Measurements from ENCODE around the gene KRT2.

Gene KRT2

DNA sequence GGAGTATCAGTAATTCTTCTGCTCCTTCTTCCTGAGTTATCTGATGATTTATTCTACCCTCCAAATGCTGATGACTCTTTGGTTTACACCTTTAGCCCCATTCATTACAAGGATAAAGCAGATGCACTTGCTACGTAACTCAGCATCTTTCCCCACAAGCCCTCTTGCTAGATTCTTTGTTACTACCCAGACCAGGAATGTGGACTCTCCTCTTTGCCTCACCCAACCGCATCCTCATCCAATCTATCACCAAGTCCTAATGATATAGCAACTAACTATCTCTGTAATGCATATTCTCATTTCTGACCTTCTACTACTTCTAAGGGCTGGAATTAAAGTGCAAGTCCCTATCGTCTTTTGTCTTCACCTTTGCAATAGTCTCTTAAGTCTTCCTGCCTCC, 18.9 kb upstream of the KRT2 start:
- TF ChIP-seq, protein P1, sequence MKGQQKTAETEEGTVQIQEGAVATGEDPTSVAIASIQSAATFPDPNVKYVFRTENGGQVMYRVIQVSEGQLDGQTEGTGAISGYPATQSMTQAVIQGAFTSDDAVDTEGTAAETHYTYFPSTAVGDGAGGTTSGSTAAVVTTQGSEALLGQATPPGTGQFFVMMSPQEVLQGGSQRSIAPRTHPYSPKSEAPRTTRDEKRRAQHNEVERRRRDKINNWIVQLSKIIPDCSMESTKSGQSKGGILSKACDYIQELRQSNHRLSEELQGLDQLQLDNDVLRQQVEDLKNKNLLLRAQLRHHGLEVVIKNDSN (IDR thresholded peaks at IDR 0.05), result no peak
- TF ChIP-seq CEBPB (IDR thresholded peaks at IDR 0.05), result no peak
- no peak for TF ChIP-seq TAF1 (IDR thresholded peaks at IDR 0.05; ENCODE audit: low read depth)
- TF ChIP-seq, protein P2, sequence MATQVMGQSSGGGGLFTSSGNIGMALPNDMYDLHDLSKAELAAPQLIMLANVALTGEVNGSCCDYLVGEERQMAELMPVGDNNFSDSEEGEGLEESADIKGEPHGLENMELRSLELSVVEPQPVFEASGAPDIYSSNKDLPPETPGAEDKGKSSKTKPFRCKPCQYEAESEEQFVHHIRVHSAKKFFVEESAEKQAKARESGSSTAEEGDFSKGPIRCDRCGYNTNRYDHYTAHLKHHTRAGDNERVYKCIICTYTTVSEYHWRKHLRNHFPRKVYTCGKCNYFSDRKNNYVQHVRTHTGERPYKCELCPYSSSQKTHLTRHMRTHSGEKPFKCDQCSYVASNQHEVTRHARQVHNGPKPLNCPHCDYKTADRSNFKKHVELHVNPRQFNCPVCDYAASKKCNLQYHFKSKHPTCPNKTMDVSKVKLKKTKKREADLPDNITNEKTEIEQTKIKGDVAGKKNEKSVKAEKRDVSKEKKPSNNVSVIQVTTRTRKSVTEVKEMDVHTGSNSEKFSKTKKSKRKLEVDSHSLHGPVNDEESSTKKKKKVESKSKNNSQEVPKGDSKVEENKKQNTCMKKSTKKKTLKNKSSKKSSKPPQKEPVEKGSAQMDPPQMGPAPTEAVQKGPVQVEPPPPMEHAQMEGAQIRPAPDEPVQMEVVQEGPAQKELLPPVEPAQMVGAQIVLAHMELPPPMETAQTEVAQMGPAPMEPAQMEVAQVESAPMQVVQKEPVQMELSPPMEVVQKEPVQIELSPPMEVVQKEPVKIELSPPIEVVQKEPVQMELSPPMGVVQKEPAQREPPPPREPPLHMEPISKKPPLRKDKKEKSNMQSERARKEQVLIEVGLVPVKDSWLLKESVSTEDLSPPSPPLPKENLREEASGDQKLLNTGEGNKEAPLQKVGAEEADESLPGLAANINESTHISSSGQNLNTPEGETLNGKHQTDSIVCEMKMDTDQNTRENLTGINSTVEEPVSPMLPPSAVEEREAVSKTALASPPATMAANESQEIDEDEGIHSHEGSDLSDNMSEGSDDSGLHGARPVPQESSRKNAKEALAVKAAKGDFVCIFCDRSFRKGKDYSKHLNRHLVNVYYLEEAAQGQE (IDR thresholded peaks at IDR 0.05; ENCODE audit: low read depth), result no peak
- TF ChIP-seq TCF12 (IDR thresholded peaks at IDR 0.05; ENCODE audit: low read depth), result no peak

DNA sequence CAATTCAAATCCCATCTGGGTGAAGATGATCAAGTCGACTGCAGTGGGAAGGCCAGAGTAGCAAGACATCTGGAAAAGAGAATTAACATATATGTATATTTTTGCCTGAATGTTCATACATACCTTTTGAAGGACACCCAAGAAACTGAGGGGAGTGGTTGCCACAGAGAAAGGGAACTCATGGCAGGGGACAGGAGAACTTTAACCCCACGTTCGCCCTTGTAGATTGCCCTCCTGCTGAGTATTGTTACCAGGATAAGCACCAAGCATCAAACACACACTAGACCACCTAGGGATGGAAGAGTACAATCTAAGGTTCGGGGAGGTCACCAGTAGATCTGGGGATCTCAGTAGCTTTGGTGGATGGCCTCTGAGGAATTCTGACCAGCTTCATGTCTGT, 18.5 kb upstream of the KRT2 start:
- TF ChIP-seq, protein P2 (IDR thresholded peaks at IDR 0.05; ENCODE audit: low read depth), result no peak
- no peak for TF ChIP-seq TEAD4 (IDR thresholded peaks at IDR 0.05)
- TF ChIP-seq, protein P1 (IDR thresholded peaks at IDR 0.05), result no peak
- TF ChIP-seq CREB1 (IDR thresholded peaks at IDR 0.05; ENCODE audit: low read depth), result no peak
- TF ChIP-seq NFIC (IDR thresholded peaks at IDR 0.05), result no peak

DNA sequence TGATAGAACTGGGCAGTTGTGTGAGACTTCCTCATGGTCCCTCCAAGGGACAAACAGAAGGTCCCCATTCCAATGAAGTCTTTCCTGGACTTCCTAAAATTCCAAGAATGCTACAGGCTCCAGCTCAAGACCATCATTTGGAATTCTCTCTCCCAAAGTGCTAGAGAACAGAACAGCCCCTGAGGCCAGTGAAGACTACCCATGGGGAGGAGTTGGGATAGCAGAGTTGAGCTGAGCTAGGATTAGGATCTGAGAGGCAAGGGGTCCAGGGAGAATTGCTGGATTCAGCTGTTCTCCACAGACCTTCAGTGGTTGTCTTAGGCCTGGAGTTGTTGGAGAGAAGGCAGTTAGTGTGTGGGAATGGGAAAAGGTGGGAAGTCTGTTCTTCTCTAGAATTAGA, 17.4 kb upstream of the KRT2 start:
- TF ChIP-seq FOXM1 (IDR thresholded peaks at IDR 0.05; ENCODE audit: borderline replicate concordance, low read depth) (no peak), RAD21 (IDR thresholded peaks at IDR 0.05; ENCODE audit: low read depth) (no peak)

DNA sequence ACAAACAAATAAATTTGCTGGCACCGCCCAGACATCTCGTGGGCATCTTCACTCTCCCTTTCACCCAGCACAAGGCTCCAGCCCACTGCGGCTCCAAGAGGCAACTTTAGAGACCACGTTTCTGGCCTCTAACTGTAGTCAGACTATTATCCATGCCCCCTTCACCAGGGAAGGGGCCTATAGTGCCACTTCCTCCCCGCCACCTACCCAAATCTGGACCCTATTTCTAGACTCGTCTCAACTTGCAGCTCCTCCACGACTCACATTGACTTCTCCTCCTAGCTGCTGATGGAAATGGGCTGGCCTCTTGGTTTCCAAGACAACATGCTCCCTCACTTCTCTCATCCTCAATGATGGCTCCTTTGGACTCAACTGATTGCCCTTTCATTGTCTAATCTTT, 15.9 kb upstream of the KRT2 start:
- TF ChIP-seq FOXM1 (IDR thresholded peaks at IDR 0.05; ENCODE audit: borderline replicate concordance, low read depth), result no peak
- no peak for TF ChIP-seq RAD21 (IDR thresholded peaks at IDR 0.05; ENCODE audit: low read depth)
- TF ChIP-seq, protein P1 (IDR thresholded peaks at IDR 0.05), result no peak
- TF ChIP-seq EGR1 (IDR thresholded peaks at IDR 0.05), result no peak
- TF ChIP-seq, protein P2 (IDR thresholded peaks at IDR 0.05; ENCODE audit: low read depth), result no peak
- TF ChIP-seq, protein P3, sequence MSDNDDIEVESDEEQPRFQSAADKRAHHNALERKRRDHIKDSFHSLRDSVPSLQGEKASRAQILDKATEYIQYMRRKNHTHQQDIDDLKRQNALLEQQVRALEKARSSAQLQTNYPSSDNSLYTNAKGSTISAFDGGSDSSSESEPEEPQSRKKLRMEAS (IDR thresholded peaks at IDR 0.05), result no peak
- TF ChIP-seq ZBTB7A (IDR thresholded peaks at IDR 0.05; ENCODE audit: low read depth), result no peak
- no peak for TF ChIP-seq YY1 (IDR thresholded peaks at IDR 0.05; ENCODE audit: low read depth)
- TF ChIP-seq EP300 (IDR thresholded peaks at IDR 0.05; ENCODE audit: borderline replicate concordance), result no peak
- TF ChIP-seq NFIC (IDR thresholded peaks at IDR 0.05), result no peak
- TF ChIP-seq TAF1 (IDR thresholded peaks at IDR 0.05; ENCODE audit: low read depth), result no peak
- no peak for TF ChIP-seq TCF12 (IDR thresholded peaks at IDR 0.05; ENCODE audit: low read depth)
- no peak for TF ChIP-seq CEBPB (IDR thresholded peaks at IDR 0.05)
- no peak for TF ChIP-seq CREB1 (IDR thresholded peaks at IDR 0.05; ENCODE audit: low read depth)
- TF ChIP-seq TEAD4 (IDR thresholded peaks at IDR 0.05), result no peak

DNA sequence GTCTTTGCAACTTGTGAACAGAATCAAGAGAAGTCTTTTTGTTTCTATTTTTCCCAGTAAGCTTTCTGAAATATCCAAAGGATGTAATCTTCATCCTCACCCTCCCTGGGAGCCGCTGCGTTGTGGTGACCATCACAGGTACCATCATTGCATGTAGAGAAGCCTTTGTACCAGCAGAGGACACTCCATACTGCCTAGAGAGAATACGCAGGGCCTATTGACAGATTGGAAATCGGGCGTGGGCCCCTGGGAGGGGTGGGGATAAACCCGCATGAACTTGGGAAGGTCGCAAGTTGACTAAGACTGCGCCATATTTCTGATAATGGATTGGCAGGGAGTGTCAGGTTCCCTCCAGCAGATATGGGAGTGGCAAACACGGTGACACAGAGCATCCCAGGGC, 15.5 kb upstream of the KRT2 start:
- TF ChIP-seq TAF1 (IDR thresholded peaks at IDR 0.05; ENCODE audit: low read depth) (no peak), CREB1 (IDR thresholded peaks at IDR 0.05; ENCODE audit: low read depth) (no peak), RAD21 (IDR thresholded peaks at IDR 0.05; ENCODE audit: low read depth) (peak; percentile 68)

DNA sequence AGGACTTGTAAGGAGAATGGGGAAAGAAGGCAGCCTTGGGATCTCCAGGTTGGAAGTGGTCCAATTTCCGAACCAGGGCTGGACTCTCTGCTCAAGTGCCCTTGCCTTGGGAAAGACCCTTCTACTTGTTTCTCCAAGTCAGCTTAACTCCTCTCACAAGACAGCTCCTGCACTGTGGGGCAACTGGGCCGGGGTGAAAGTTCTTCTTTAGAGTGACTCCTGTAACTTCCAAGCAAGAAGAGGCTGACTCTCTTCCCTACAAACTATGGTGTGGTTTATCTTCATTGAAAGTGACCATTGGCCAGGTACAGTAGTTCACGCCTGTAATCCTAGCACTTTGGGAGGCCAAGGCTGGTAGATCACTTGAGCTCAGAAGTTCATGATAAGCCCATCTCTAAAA, 14.5 kb upstream of the KRT2 start:
- TF ChIP-seq NFIC (IDR thresholded peaks at IDR 0.05), result 0 out of 2 replicates have a peak, but pooled peaks have one; percentile 8
- TF ChIP-seq CEBPB (IDR thresholded peaks at IDR 0.05), result no peak
